Spleen (tissue), 7 donors: Measurements from ENCODE around the gene CPNE6.
A peak's percentile ranks its signal among the peaks of the same experiment; 100 is the strongest.

ENCODE experiments used
- POLR2A ChIP-seq, 3 donors: fragments of 450-650 bp; IDR thresholded peaks; one replicate each; pipeline ENCODE4 v1.5.1; 2017; ENCODE audit warnings: antibody characterized with exemption in 3 of 3, mild to moderate bottlenecking in 1 of 3
- POLR2AphosphoS5 ChIP-seq, 3 donors: sonication (generic); formaldehyde crosslinking; IDR thresholded peaks; one replicate each; pipeline ENCODE4 v1.5.1; 2017; ENCODE audit warnings: antibody characterized with exemption in 3 of 3
- TF ChIP-seq, protein P1 (sequence below), 11 experiments: fragments of 200-600 bp in 7 of 11; fragments of 450-650 bp in 4 of 11; sonication (generic) in 4 of 11; IDR thresholded peaks in 8 of 11; conservative IDR thresholded peaks in 3 of 11; 1 replicate in 7 of 11; 2 replicates in 4 of 11; pipeline versions ENCODE4 v1.4.0 to v1.8.0; 2016 to 2021; ENCODE audit warnings: antibody characterized with exemption in 11 of 11, inconsistent platforms in 4 of 11, mild to moderate bottlenecking in 1 of 11
- donor health status: DM: no; HTN: no; CAD: no; lungs with moderate emphysema.
- donor health status: DM: no; HTN: no; CAD: no.
- donor health status: DM: no; HTN: no; CAD: no.

DNA sequence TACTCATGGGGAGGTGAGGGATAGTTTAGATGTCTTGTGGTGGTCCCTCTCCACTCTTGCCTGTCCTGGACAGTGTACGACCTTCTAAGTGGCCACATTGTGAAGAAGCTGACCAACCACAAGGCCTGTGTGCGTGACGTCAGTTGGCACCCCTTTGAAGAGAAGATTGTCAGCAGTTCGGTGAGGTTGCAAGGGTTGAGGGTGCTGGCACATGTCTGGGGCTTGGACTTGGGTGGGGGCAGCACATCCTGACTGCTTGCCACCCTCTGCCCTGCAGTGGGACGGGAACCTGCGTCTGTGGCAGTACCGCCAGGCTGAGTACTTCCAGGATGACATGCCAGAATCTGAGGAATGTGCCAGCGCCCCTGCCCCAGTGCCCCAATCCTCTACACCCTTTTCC is 51.5 kb downstream of the CPNE6 start:
- TF ChIP-seq, protein P1, sequence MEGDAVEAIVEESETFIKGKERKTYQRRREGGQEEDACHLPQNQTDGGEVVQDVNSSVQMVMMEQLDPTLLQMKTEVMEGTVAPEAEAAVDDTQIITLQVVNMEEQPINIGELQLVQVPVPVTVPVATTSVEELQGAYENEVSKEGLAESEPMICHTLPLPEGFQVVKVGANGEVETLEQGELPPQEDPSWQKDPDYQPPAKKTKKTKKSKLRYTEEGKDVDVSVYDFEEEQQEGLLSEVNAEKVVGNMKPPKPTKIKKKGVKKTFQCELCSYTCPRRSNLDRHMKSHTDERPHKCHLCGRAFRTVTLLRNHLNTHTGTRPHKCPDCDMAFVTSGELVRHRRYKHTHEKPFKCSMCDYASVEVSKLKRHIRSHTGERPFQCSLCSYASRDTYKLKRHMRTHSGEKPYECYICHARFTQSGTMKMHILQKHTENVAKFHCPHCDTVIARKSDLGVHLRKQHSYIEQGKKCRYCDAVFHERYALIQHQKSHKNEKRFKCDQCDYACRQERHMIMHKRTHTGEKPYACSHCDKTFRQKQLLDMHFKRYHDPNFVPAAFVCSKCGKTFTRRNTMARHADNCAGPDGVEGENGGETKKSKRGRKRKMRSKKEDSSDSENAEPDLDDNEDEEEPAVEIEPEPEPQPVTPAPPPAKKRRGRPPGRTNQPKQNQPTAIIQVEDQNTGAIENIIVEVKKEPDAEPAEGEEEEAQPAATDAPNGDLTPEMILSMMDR (IDR thresholded peaks at IDR 0.05 in 8 of 11, conservative IDR thresholded peaks at IDR 0.05 in 3 of 11), result no peak
- TF ChIP-seq POLR2A (IDR thresholded peaks at IDR 0.05) (no peak), POLR2AphosphoS5 (IDR thresholded peaks at IDR 0.05) (peak in 2 of 3 donors; percentile 19 to 42)
